HepG2 (cell line): ENCODE results near the gene ZMYND8. TPM values are rescaled to one million over a fixed set of nuclear protein-coding genes. Genes with fewer than 3 reads are reported as not detected.
A peak's percentile ranks its signal among the peaks of the same experiment; 100 is the strongest.

Source experiments
- BCL6 ChIP-seq: IDR thresholded peaks from 2 replicates; pipeline ENCODE4 v1.6.1; 2016; ENCODE audit warnings: missing genetic modification reagents, missing compliant biosample characterization
- CREBL2 ChIP-seq: sonication (generic); formaldehyde crosslinking; IDR thresholded peaks from 2 replicates; pipeline ENCODE4 v1.8.1; 2023; ENCODE audit warnings: missing genetic modification reagents, mild to moderate bottlenecking, borderline replicate concordance
- FOXA1 ChIP-seq, 2 experiments: fragments of 450-650 bp in 1 of 2; sonication (generic) in 1 of 2; formaldehyde crosslinking in 1 of 2; IDR thresholded peaks; 2 replicates each; pipeline versions ENCODE4 v1.4.0 to v1.6.1; 2016 to 2020; ENCODE audit warnings: missing genetic modification reagents in 1 of 2
- HMGA1 ChIP-seq: sonication (generic); formaldehyde crosslinking; conservative IDR thresholded peaks from 2 replicates; pipeline ENCODE4 v1.4.0; 2020; ENCODE audit warnings: missing genetic modification reagents
- MED1 ChIP-seq: sonication (generic); formaldehyde crosslinking; IDR thresholded peaks from 2 replicates; pipeline ENCODE4 v1.4.0; 2020; ENCODE audit warnings: missing genetic modification reagents
- NPAS2 ChIP-seq: sonication (generic); formaldehyde crosslinking; IDR thresholded peaks from 2 replicates; pipeline ENCODE4 v1.8.0; 2022; ENCODE audit warnings: mild to moderate bottlenecking, missing genetic modification reagents, borderline replicate concordance
- PAF1 ChIP-seq: IDR thresholded peaks from 2 replicates; pipeline ENCODE4 v1.6.1; 2016; ENCODE audit warnings: missing genetic modification reagents, missing compliant biosample characterization
- SMARCE1 ChIP-seq: fragments of 450-650 bp; IDR thresholded peaks from 2 replicates; pipeline ENCODE4 v1.6.1; 2017; ENCODE audit warnings: borderline replicate concordance
- SPEN ChIP-seq: sonication (generic); formaldehyde crosslinking; IDR thresholded peaks from 2 replicates; pipeline ENCODE4 v1.5.1; 2020; ENCODE audit warnings: low read depth, mild to moderate bottlenecking, missing genetic modification reagents
- ZMAT3 ChIP-seq: sonication (generic); formaldehyde crosslinking; conservative IDR thresholded peaks from 2 replicates; pipeline ENCODE4 v1.7.0; 2021; ENCODE audit warnings: missing genetic modification reagents
- ZNF121 ChIP-seq: sonication (generic); formaldehyde crosslinking; IDR thresholded peaks from 2 replicates; pipeline ENCODE4 v1.5.0; 2020; ENCODE audit warnings: mild to moderate bottlenecking, missing genetic modification reagents
- ZNF18 ChIP-seq: sonication (generic); formaldehyde crosslinking; IDR thresholded peaks from 2 replicates; pipeline ENCODE4 v1.8.0; 2022; ENCODE audit warnings: mild to moderate bottlenecking, missing genetic modification reagents; ENCODE audit not compliant: insufficient replicate concordance
- ZNF792 ChIP-seq: IDR thresholded peaks from 2 replicates; pipeline ENCODE4 v1.6.1; 2016
- ZSCAN12 ChIP-seq: sonication (generic); formaldehyde crosslinking; IDR thresholded peaks from 2 replicates; pipeline ENCODE4 v1.9.0; 2021; ENCODE audit warnings: mild to moderate bottlenecking, missing genetic modification reagents
- polyA plus RNA-seq, 8 experiments: library from polyadenylated mRNA; depleted of rRNA in 3 of 8; stranded (reverse) in 7 of 8; unstranded in 1 of 8; fragments of >200 nt; fragmentation: Illumina TruSeq in 4 of 8; extraction: Trizol in 4 of 8; gene quantifications; 2 replicates each; pipeline versions ENCODE4 v1.2.1 to v1.2.3, GENCODE V29; 2011 to 2016; ENCODE audit warnings: low read depth in 4 of 8, missing spikeins in 1 of 8, mixed read lengths in 1 of 8; ENCODE audit not compliant: insufficient read depth in 1 of 8
- total RNA-seq, 5 experiments: library from RNA; depleted of rRNA; stranded (reverse); fragments of >200 nt; fragmentation: Illumina TruSeq; extraction: Trizol; gene quantifications; 2 replicates each; pipeline ENCODE4 v1.2.3, GENCODE V29; 2016; ENCODE audit warnings: low read depth in 1 of 5
- TF ChIP-seq, protein P1 (sequence below): sonication (generic); formaldehyde crosslinking; IDR thresholded peaks from 2 replicates; pipeline ENCODE4 v1.9.0; 2022; ENCODE audit warnings: missing genetic modification reagents, mild to moderate bottlenecking, borderline replicate concordance
- TF ChIP-seq, protein P2 (sequence below): IDR thresholded peaks from 2 replicates; pipeline ENCODE4 v1.6.1; 2016; ENCODE audit warnings: mild to moderate bottlenecking
- TF ChIP-seq, protein P3 (sequence below): sonication (generic); formaldehyde crosslinking; IDR thresholded peaks from 2 replicates; pipeline ENCODE4 v1.4.0; 2020; ENCODE audit warnings: missing genetic modification reagents, borderline replicate concordance
- TF ChIP-seq, protein P4 (sequence below): IDR thresholded peaks from 2 replicates; pipeline ENCODE4 v1.6.1; 2018; ENCODE audit warnings: missing genetic modification reagents

ZMYND8 gene
- total and polyA plus RNA-seq, 2 of the 13 experiments (the other 11 are each of a cell fraction or from before 2014, with no cell fraction given): 53.9 to 84.7 TPM

- TF ChIP-seq, protein P1, sequence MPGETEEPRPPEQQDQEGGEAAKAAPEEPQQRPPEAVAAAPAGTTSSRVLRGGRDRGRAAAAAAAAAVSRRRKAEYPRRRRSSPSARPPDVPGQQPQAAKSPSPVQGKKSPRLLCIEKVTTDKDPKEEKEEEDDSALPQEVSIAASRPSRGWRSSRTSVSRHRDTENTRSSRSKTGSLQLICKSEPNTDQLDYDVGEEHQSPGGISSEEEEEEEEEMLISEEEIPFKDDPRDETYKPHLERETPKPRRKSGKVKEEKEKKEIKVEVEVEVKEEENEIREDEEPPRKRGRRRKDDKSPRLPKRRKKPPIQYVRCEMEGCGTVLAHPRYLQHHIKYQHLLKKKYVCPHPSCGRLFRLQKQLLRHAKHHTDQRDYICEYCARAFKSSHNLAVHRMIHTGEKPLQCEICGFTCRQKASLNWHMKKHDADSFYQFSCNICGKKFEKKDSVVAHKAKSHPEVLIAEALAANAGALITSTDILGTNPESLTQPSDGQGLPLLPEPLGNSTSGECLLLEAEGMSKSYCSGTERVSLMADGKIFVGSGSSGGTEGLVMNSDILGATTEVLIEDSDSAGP: peak; percentile 86; the same call in 1 of the 2 replicates
- TF ChIP-seq HMGA1 (CRISPR knock-in tag) (no peak), SMARCE1 (no peak), ZNF121 (CRISPR knock-in tag) (peak; percentile 79), PAF1 (CRISPR knock-in tag) (no peak), ZSCAN12 (CRISPR knock-in tag) (no peak), CREBL2 (CRISPR knock-in tag) (peak; percentile 48; the same call in 1 of the 2 replicates), BCL6 (CRISPR knock-in tag) (peak; percentile 61), SPEN (peak; percentile 70; the same call in 1 of the 2 replicates), MED1 (CRISPR knock-in tag) (peak; percentile 46; the same call in 1 of the 2 replicates), NPAS2 (CRISPR knock-in tag) (no peak), ZMAT3 (0 out of 2 replicates have a peak, but pooled peaks have one; percentile 26), ZNF792 (peak; percentile 67; the same call in 1 of the 2 replicates), FOXA1 (IDR thresholded peaks at IDR 0.05) (no peak), FOXA1 (CRISPR knock-in tag; IDR thresholded peaks at IDR 0.05) (0 out of 2 replicates have a peak, but pooled peaks have one; percentile 2), ZNF18 (peak; percentile 71)
- TF ChIP-seq, protein P2, sequence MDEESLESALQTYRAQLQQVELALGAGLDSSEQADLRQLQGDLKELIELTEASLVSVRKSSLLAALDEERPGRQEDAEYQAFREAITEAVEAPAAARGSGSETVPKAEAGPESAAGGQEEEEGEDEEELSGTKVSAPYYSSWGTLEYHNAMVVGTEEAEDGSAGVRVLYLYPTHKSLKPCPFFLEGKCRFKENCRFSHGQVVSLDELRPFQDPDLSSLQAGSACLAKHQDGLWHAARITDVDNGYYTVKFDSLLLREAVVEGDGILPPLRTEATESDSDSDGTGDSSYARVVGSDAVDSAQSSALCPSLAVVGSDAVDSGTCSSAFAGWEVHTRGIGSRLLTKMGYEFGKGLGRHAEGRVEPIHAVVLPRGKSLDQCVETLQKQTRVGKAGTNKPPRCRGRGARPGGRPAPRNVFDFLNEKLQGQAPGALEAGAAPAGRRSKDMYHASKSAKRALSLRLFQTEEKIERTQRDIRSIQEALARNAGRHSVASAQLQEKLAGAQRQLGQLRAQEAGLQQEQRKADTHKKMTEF (CRISPR knock-in tag): peak; percentile 80
- TF ChIP-seq, protein P3, sequence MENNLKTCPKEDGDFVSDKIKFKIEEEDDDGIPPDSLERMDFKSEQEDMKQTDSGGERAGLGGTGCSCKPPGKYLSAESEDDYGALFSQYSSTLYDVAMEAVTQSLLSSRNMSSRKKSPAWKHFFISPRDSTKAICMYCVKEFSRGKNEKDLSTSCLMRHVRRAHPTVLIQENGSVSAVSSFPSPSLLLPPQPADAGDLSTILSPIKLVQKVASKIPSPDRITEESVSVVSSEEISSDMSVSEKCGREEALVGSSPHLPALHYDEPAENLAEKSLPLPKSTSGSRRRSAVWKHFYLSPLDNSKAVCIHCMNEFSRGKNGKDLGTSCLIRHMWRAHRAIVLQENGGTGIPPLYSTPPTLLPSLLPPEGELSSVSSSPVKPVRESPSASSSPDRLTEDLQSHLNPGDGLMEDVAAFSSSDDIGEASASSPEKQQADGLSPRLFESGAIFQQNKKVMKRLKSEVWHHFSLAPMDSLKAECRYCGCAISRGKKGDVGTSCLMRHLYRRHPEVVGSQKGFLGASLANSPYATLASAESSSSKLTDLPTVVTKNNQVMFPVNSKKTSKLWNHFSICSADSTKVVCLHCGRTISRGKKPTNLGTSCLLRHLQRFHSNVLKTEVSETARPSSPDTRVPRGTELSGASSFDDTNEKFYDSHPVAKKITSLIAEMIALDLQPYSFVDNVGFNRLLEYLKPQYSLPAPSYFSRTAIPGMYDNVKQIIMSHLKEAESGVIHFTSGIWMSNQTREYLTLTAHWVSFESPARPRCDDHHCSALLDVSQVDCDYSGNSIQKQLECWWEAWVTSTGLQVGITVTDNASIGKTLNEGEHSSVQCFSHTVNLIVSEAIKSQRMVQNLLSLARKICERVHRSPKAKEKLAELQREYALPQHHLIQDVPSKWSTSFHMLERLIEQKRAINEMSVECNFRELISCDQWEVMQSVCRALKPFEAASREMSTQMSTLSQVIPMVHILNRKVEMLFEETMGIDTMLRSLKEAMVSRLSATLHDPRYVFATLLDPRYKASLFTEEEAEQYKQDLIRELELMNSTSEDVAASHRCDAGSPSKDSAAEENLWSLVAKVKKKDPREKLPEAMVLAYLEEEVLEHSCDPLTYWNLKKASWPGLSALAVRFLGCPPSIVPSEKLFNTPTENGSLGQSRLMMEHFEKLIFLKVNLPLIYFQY (CRISPR knock-in tag): peak; percentile 83
- TF ChIP-seq, protein P4, sequence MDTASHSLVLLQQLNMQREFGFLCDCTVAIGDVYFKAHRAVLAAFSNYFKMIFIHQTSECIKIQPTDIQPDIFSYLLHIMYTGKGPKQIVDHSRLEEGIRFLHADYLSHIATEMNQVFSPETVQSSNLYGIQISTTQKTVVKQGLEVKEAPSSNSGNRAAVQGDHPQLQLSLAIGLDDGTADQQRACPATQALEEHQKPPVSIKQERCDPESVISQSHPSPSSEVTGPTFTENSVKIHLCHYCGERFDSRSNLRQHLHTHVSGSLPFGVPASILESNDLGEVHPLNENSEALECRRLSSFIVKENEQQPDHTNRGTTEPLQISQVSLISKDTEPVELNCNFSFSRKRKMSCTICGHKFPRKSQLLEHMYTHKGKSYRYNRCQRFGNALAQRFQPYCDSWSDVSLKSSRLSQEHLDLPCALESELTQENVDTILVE: peak; percentile 67
Measured at GRCh38 chr20:47196091-47197081, 160.1 kb downstream of the ZMYND8 start (continued).
